Measurements from ENCODE around the gene BLTP3A. TPM values are rescaled to one million over a fixed set of nuclear protein-coding genes. Genes with fewer than 3 reads are reported as not detected.
"Not testable (repeated sequence)": the region's sequence is repeated elsewhere in the genome, so short reads cannot be mapped to it uniquely, and the experiment has no call there.

BLTP3A gene
- total RNA-seq, 1 experiment from 2014 or later: 20.2 TPM

DNA sequence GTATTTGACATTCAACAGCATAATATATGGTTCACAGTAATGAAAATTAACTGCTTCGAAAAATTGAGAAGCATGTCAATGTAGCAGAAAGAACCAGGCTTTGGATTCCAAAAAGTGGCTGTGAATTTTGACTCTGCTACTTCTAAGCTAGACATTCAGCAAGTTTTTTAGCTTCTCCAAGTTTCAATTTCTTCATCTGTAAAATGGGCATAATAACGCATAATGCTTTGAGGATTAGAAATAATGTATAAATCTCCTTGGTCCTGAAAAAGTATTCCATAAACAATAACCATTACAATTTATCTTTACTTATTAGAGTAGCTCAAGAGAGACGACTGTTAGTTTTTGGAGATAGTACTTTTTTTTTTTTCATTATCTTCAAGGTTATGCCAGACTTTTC lies 7.7 kb downstream of the BLTP3A start:
- POLR2A ChIA-PET: interaction anchor here (0.7 kb wide), 1 partner anchor 39 kb away, joined by 3 read pairs; no protein-coding TSS in a partner anchor

DNA sequence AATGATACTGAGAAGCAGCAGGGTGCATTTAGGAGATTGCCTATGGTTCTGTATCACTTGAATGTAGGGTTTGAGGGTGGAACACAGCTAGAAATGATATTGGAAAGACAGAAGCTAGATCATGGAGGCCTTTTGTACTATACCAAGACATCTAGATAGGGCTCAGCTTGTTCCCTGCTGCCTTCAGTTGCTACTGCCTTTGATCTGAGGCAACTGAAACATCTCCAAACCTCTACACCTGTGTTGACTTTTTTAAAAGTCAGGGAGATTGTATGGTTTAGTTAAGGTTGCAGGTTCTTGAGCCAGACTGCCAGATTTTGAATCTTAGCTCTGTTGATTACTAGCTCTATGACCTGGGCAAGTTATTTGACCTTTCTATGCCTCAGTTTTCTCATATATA lies 12.7 kb downstream of the BLTP3A start:
- intact Hi-C loops (cut with micrococcal nuclease; ENCODE audit: unreplicated experiment): no loop called here
- H3K9me3 ChIP-seq (ENCODE audit: control insufficient read depth, insufficient read depth, low read depth, low read length): no peaks in the 10 kb centered on the region

More for the DNA sequence above, 7.7 kb downstream of the BLTP3A start:
- H3K4me3 ChIP-seq (ENCODE audit: low read depth in 2 of 2, low read length in 2 of 2): no peak overlapping the region
- DNase-seq (ENCODE audit: low read depth, low spot score) (no peak), ATAC-seq (no peak)
- peaks cover 8% of the 10 kb centered on the region for H3K4me1 ChIP-seq (ENCODE audit: control insufficient read depth, insufficient read depth, low read length)
- no peaks in the 10 kb centered on the region for H3K27me3 ChIP-seq (ENCODE audit: control insufficient read depth, insufficient read depth, low read length)
- TF ChIP-seq, protein P1, sequence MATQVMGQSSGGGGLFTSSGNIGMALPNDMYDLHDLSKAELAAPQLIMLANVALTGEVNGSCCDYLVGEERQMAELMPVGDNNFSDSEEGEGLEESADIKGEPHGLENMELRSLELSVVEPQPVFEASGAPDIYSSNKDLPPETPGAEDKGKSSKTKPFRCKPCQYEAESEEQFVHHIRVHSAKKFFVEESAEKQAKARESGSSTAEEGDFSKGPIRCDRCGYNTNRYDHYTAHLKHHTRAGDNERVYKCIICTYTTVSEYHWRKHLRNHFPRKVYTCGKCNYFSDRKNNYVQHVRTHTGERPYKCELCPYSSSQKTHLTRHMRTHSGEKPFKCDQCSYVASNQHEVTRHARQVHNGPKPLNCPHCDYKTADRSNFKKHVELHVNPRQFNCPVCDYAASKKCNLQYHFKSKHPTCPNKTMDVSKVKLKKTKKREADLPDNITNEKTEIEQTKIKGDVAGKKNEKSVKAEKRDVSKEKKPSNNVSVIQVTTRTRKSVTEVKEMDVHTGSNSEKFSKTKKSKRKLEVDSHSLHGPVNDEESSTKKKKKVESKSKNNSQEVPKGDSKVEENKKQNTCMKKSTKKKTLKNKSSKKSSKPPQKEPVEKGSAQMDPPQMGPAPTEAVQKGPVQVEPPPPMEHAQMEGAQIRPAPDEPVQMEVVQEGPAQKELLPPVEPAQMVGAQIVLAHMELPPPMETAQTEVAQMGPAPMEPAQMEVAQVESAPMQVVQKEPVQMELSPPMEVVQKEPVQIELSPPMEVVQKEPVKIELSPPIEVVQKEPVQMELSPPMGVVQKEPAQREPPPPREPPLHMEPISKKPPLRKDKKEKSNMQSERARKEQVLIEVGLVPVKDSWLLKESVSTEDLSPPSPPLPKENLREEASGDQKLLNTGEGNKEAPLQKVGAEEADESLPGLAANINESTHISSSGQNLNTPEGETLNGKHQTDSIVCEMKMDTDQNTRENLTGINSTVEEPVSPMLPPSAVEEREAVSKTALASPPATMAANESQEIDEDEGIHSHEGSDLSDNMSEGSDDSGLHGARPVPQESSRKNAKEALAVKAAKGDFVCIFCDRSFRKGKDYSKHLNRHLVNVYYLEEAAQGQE (IDR thresholded peaks at IDR 0.05; ENCODE audit: insufficient read depth in 1 of 2, low read depth in 2 of 2, low read length in 1 of 2): no peak
- TF ChIP-seq SIN3A (IDR thresholded peaks at IDR 0.05; ENCODE audit: borderline replicate concordance, insufficient read depth, low read depth, low read length) (no peak), TCF7L2 (IDR thresholded peaks at IDR 0.05; ENCODE audit: low read depth, low read length) (no peak), POLR2AphosphoS5 (IDR thresholded peaks at IDR 0.05; ENCODE audit: low read depth, low read length) (no peak)
- TF ChIP-seq, protein P2, sequence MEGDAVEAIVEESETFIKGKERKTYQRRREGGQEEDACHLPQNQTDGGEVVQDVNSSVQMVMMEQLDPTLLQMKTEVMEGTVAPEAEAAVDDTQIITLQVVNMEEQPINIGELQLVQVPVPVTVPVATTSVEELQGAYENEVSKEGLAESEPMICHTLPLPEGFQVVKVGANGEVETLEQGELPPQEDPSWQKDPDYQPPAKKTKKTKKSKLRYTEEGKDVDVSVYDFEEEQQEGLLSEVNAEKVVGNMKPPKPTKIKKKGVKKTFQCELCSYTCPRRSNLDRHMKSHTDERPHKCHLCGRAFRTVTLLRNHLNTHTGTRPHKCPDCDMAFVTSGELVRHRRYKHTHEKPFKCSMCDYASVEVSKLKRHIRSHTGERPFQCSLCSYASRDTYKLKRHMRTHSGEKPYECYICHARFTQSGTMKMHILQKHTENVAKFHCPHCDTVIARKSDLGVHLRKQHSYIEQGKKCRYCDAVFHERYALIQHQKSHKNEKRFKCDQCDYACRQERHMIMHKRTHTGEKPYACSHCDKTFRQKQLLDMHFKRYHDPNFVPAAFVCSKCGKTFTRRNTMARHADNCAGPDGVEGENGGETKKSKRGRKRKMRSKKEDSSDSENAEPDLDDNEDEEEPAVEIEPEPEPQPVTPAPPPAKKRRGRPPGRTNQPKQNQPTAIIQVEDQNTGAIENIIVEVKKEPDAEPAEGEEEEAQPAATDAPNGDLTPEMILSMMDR (IDR thresholded peaks at IDR 0.05): no peak
- in situ Hi-C loops (cut with HindIII; ENCODE audit: low pct_unique_long_range_greater_than_20kb, low sequenced_read_pairs) (no loop called here), intact Hi-C loops (cut with micrococcal nuclease; ENCODE audit: unreplicated experiment) (no loop called here)
- H3K27ac ChIP-seq (ENCODE audit: low read length): no peak overlapping the region
- H3K36me3 ChIP-seq (ENCODE audit: control insufficient read depth, insufficient read depth, low read length): no peaks in the 10 kb centered on the region
- CTCF ChIA-PET: no interaction called here
- H3K9me3 ChIP-seq (ENCODE audit: control insufficient read depth, insufficient read depth, low read depth, low read length): no peaks in the 10 kb centered on the region
- BruUV-seq (replicated peaks): no TSS peak

DNA sequence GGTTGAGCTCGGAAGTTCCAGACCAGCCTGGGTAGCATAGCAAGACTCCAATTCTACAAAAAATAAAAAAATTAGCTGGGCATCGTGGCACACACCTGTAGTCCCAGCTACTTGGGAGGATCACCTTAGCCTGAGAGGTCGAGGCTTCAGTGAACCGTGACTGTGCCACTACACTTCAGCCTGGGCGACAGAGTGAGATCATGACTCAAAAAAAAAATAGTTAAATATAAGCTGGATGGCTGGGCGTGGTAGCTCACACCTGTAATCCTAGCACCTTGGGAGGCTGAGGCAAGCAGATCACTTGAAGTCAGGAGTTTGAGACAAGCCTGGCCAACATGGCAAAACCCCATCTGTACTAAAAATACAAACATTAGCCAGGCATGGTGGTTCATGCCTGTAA lies 13.2 kb downstream of the BLTP3A start:
- DNase-seq (ENCODE audit: low read depth, low spot score); POLR2A ChIA-PET; ATAC-seq; H3K36me3 ChIP-seq (ENCODE audit: control insufficient read depth, insufficient read depth, low read length); BruUV-seq (replicated peaks); H3K4me1 ChIP-seq (ENCODE audit: control insufficient read depth, insufficient read depth, low read length); CTCF ChIA-PET; H3K27me3 ChIP-seq (ENCODE audit: control insufficient read depth, insufficient read depth, low read length); in situ Hi-C loops (cut with HindIII; ENCODE audit: low pct_unique_long_range_greater_than_20kb, low sequenced_read_pairs); intact Hi-C loops (cut with micrococcal nuclease; ENCODE audit: unreplicated experiment); H3K27ac ChIP-seq (ENCODE audit: low read length); H3K9me3 ChIP-seq (ENCODE audit: control insufficient read depth, insufficient read depth, low read depth, low read length); H3K4me3 ChIP-seq (ENCODE audit: low read depth in 2 of 2, low read length in 2 of 2): not testable (repeated sequence)

More for the DNA sequence above, 12.7 kb downstream of the BLTP3A start:
- Histone ChIP-seq H3K4me3 (ENCODE audit: low read depth in 2 of 2, low read length in 2 of 2) (no peak overlapping the region), H3K36me3 (ENCODE audit: control insufficient read depth, insufficient read depth, low read length) (no peaks in the 10 kb centered on the region), H3K27ac (ENCODE audit: low read length) (no peak overlapping the region), H3K4me1 (ENCODE audit: control insufficient read depth, insufficient read depth, low read length) (no peaks in the 10 kb centered on the region), H3K27me3 (ENCODE audit: control insufficient read depth, insufficient read depth, low read length) (no peaks in the 10 kb centered on the region)
- TF ChIP-seq, protein P2 (IDR thresholded peaks at IDR 0.05): no peak
- TF ChIP-seq TCF7L2 (IDR thresholded peaks at IDR 0.05; ENCODE audit: low read depth, low read length) (no peak), POLR2AphosphoS5 (IDR thresholded peaks at IDR 0.05; ENCODE audit: low read depth, low read length) (no peak)
- in situ Hi-C loops (cut with HindIII; ENCODE audit: low pct_unique_long_range_greater_than_20kb, low sequenced_read_pairs): no loop called here
- ChIA-PET POLR2A (no interaction called here), CTCF (no interaction called here)
- no peak for DNase-seq (ENCODE audit: low read depth, low spot score)
- no TSS peak for BruUV-seq (replicated peaks)
- ATAC-seq: no peak

Data from Panc1 (cell line).